ENCODE data around the gene SEC23B. TPM values are rescaled to one million over a fixed set of nuclear protein-coding genes. Genes with fewer than 3 reads are reported as not detected.
A peak's percentile ranks its signal among the peaks of the same experiment; 100 is the strongest.

SEC23B gene
- total RNA-seq, 1 experiment from 2014 or later, result 133 TPM

- no peak for DNase-seq (ENCODE audit: extremely low read depth, low read depth)
Observed at GRCh38 chr20:18580012-18580411, 72.3 kb downstream of the SEC23B start.

GRCh38 chr20:18585134-18585533, 77.4 kb downstream of the SEC23B start:
- DNase-seq (ENCODE audit: extremely low read depth, low read depth), result peak; percentile 95

- DNase-seq (ENCODE audit: extremely low read depth, low read depth), result peak; percentile 91
Observed at GRCh38 chr20:18587665-18588573, 80.2 kb downstream of the SEC23B start, which contains the start of gene DTD1. Gene DTD1, plus strand, starts transcription at chr20:18588054. Its CDS starts 19 bp downstream, at chr20:18588073.

- DNase-seq (ENCODE audit: extremely low read depth, low read depth), result no peak
Observed at GRCh38 chr20:18588574-18588933, 80.8 kb downstream of the SEC23B start.

GRCh38 chr20:18589941-18590674, 82.4 kb downstream of the SEC23B start:
- DNase-seq (ENCODE audit: extremely low read depth, low read depth), result no peak

- DNase-seq (ENCODE audit: extremely low read depth, low read depth), result no peak
Observed at GRCh38 chr20:18596270-18596669, 88.5 kb downstream of the SEC23B start.

GRCh38 chr20:18609741-18610140, 102.0 kb downstream of the SEC23B start:
- no peak for DNase-seq (ENCODE audit: extremely low read depth, low read depth)

Small RNA genes lying within 50 kb of the gene (small RNA-seq; reads per million reads assigned to genes)
- gene MIR3192, result 0 reads per million in 2 experiments
- 0 reads per million in 2 experiments for gene RN7SL638P
- 0 reads per million in 2 experiments for gene RNU6ATAC34P

Other genes starting within 250 kb of the SEC23B start
- 11.5 and 13.9 TPM in 2 replicates for gene ZNF133, start 219.4 kb upstream of the SEC23B start, total RNA-seq (2014; rRNA removed; shearing (Covaris generic))
- 1.0 and 1.6 TPM in 2 replicates for gene DZANK1, start 40.9 kb upstream of the SEC23B start, total RNA-seq (2014; rRNA removed; shearing (Covaris generic))
- 22.9 and 23.8 TPM in 2 replicates for gene POLR3F, start 40.5 kb upstream of the SEC23B start, total RNA-seq (2014; rRNA removed; shearing (Covaris generic))
- 22.8 and 24.7 TPM in 2 replicates for gene RBBP9, start 10.7 kb upstream of the SEC23B start, total RNA-seq (2014; rRNA removed; shearing (Covaris generic))
- gene SMIM26, start 59.5 kb downstream of the SEC23B start, total RNA-seq (2014; rRNA removed; shearing (Covaris generic)), result 163 and 170 TPM in 2 replicates
- 94.6 and 102 TPM in 2 replicates for gene DTD1, start 80.1 kb downstream of the SEC23B start, total RNA-seq (2014; rRNA removed; shearing (Covaris generic))

All from NCI-H460 (cell line).